Smooth muscle cell (in vitro differentiated cells): ENCODE data around the gene IL17RA. TPM values are rescaled to one million over a fixed set of nuclear protein-coding genes. Genes with fewer than 3 reads are reported as not detected.

ENCODE experiments used
- DNase-seq: peaks from one replicate; lab custom pipeline; 2025; ENCODE audit not compliant: unreplicated experiment; lab: John Stamatoyannopoulos, UW
- H2AFZ ChIP-seq: fragments of 200-600 bp; sonication (generic); 2 replicates; pipeline ENCODE4 v1.6.0; 2016; ENCODE audit warnings: antibody characterized with exemption, low read depth, mild to moderate bottlenecking
- H3F3A ChIP-seq: fragments of 200-600 bp; sonication (generic); 2 replicates; pipeline ENCODE4 v1.6.0; 2017; ENCODE audit warnings: antibody characterized with exemption, low read depth
- H3K27ac ChIP-seq: fragments of 200-600 bp; sonication (generic); 2 replicates; pipeline ENCODE4 v1.5.1; 2016; ENCODE audit warnings: low read depth, mild to moderate bottlenecking
- H3K27me3 ChIP-seq: fragments of 200-600 bp; sonication (generic); 2 replicates; pipeline ENCODE4 v1.6.1; 2016; ENCODE audit warnings: low read depth, mild to moderate bottlenecking
- H3K36me3 ChIP-seq: fragments of 200-600 bp; sonication (generic); 2 replicates; pipeline ENCODE4 v1.5.1; 2016; ENCODE audit warnings: low read depth
- H3K4me1 ChIP-seq: fragments of 200-600 bp; sonication (generic); 2 replicates; pipeline ENCODE4 v1.5.1; 2016; ENCODE audit warnings: low read depth
- H3K4me2 ChIP-seq: fragments of 200-600 bp; sonication (generic); 2 replicates; pipeline ENCODE4 v1.6.0; 2016; ENCODE audit warnings: mild to moderate bottlenecking
- H3K4me3 ChIP-seq: fragments of 200-600 bp; sonication (generic); 2 replicates; pipeline ENCODE4 v1.5.1; 2016; ENCODE audit warnings: mild to moderate bottlenecking
- H3K79me2 ChIP-seq: fragments of 200-600 bp; sonication (generic); 2 replicates; pipeline ENCODE4 v1.6.0; 2016; ENCODE audit warnings: low read depth, mild to moderate bottlenecking
- H3K9ac ChIP-seq: fragments of 200-600 bp; sonication (generic); 2 replicates; pipeline ENCODE4 v1.6.0; 2016; ENCODE audit warnings: low read depth
- H3K9me3 ChIP-seq: fragments of 200-600 bp; sonication (generic); replicated peaks from 2 replicates; pipeline ENCODE4 v1.5.1; 2016; ENCODE audit warnings: low read depth
- H4K20me1 ChIP-seq: fragments of 200-600 bp; sonication (generic); 2 replicates; pipeline ENCODE4 v1.6.0; 2016; ENCODE audit warnings: low read depth
- CTCF ChIP-seq: fragments of 200-600 bp; sonication (generic); IDR thresholded peaks from 2 replicates; pipeline ENCODE4 v1.5.1; 2017; ENCODE audit warnings: borderline replicate concordance, mild to moderate bottlenecking, antibody characterized with exemption; ENCODE audit not compliant: insufficient read depth, poor library complexity, severe bottlenecking
- WGBS: methylation state at CpG from one replicate; pipeline ENCODE4 v1.1.7; 2016; ENCODE audit warnings: low lambda C conversion rate; 5-methylcytosine and 5-hydroxymethylcytosine counted together
- polyA plus RNA-seq: library from polyadenylated mRNA; unstranded; fragments of >200 nt; fragmentation: Nextera tagmentation; extraction: Ambion mirVana; gene quantifications from 2 replicates; pipeline ENCODE4 v1.2.1, GENCODE V29; 2016
- total RNA-seq: library from RNA; depleted of rRNA; stranded (reverse); fragments of >200 nt; gene quantifications from 2 replicates; pipeline ENCODE4 v1.2.3, GENCODE V29; 2014

The IL17RA gene
- total and polyA plus RNA-seq, 2 experiments from 2014 or later: 6.4 to 7.5 TPM

GRCh38 chr22:17132112-17132511, 47.3 kb downstream of the IL17RA start:
- H3K79me2 ChIP-seq: no peaks in the 10 kb centered on the region
- no peaks in the 10 kb centered on the region for H3F3A ChIP-seq
- no peak overlapping the region for H3K4me3 ChIP-seq
- 86% methylated on average over 2 of the region's 2 CpGs for WGBS
- H3K4me2 ChIP-seq: no peak overlapping the region
- H3K9me3 ChIP-seq: no peaks in the 10 kb centered on the region
- DNase-seq: no peak
- no peak overlapping the region for H3K9ac ChIP-seq
- no peak overlapping the region for H3K27ac ChIP-seq
- no peaks in the 10 kb centered on the region for H3K27me3 ChIP-seq
- H2AFZ ChIP-seq: no peak overlapping the region
- H3K36me3 ChIP-seq: no peaks in the 10 kb centered on the region
- TF ChIP-seq CTCF: no peak
- H4K20me1 ChIP-seq: no peaks in the 10 kb centered on the region
- H3K4me1 ChIP-seq: peaks cover 6% of the 10 kb centered on the region

GRCh38 chr22:17133137-17133536, 48.3 kb downstream of the IL17RA start:
- no peak for TF ChIP-seq CTCF
- Histone ChIP-seq H4K20me1 (no peaks in the 10 kb centered on the region), H2AFZ (no peak overlapping the region), H3K9me3 (no peaks in the 10 kb centered on the region), H3K4me3 (no peak overlapping the region), H3K4me1 (peaks cover 6% of the 10 kb centered on the region), H3K4me2 (no peak overlapping the region), H3K9ac (no peak overlapping the region), H3K36me3 (no peaks in the 10 kb centered on the region), H3K27ac (no peak overlapping the region), H3K79me2 (no peaks in the 10 kb centered on the region), H3K27me3 (no peaks in the 10 kb centered on the region), H3F3A (no peaks in the 10 kb centered on the region)
- 98% methylated on average over 7 of the region's 7 CpGs for WGBS
- DNase-seq: no peak

GRCh38 chr22:17135153-17135760, 50.5 kb downstream of the IL17RA start:
- H3K9ac ChIP-seq: no peak overlapping the region
- no peaks in the 10 kb centered on the region for H4K20me1 ChIP-seq
- no peaks in the 10 kb centered on the region for H3K27me3 ChIP-seq
- H3K9me3 ChIP-seq: no peaks in the 10 kb centered on the region
- H3K79me2 ChIP-seq: no peaks in the 10 kb centered on the region
- WGBS: 88% methylated on average over 14 of the region's 15 CpGs
- no peak overlapping the region for H3K4me2 ChIP-seq
- no peak overlapping the region for H2AFZ ChIP-seq
- H3K27ac ChIP-seq: no peak overlapping the region
- peaks cover 6% of the 10 kb centered on the region for H3K4me1 ChIP-seq
- DNase-seq: no peak
- no peak for TF ChIP-seq CTCF
- H3F3A ChIP-seq: no peaks in the 10 kb centered on the region
- no peaks in the 10 kb centered on the region for H3K36me3 ChIP-seq
- H3K4me3 ChIP-seq: no peak overlapping the region

GRCh38 chr22:17137170-17137569, 52.4 kb downstream of the IL17RA start:
- H3K4me1 ChIP-seq: no peaks in the 10 kb centered on the region
- no peak overlapping the region for H3K4me3 ChIP-seq
- no peaks in the 10 kb centered on the region for H3K79me2 ChIP-seq
- no peaks in the 10 kb centered on the region for H3K27me3 ChIP-seq
- no peaks in the 10 kb centered on the region for H3K9me3 ChIP-seq
- H3F3A ChIP-seq: no peaks in the 10 kb centered on the region
- no peaks in the 10 kb centered on the region for H3K36me3 ChIP-seq
- no peak overlapping the region for H2AFZ ChIP-seq
- TF ChIP-seq CTCF: no peak
- no peak overlapping the region for H3K4me2 ChIP-seq
- DNase-seq: no peak
- peaks cover 9% of the 10 kb centered on the region for H4K20me1 ChIP-seq
- no peak overlapping the region for H3K27ac ChIP-seq
- H3K9ac ChIP-seq: no peak overlapping the region
- WGBS: 97% methylated on average over 4 of the region's 4 CpGs
